Smooth muscle cell (in vitro differentiated cells): ENCODE results near the gene NUP214. TPM values are rescaled to one million over a fixed set of nuclear protein-coding genes. Genes with fewer than 3 reads are reported as not detected.

ENCODE experiments used
- DNase-seq: peaks from one replicate; lab custom pipeline; 2025; ENCODE audit not compliant: unreplicated experiment; lab: John Stamatoyannopoulos, UW
- H2AFZ ChIP-seq: fragments of 200-600 bp; sonication (generic); 2 replicates; pipeline ENCODE4 v1.6.0; 2016; ENCODE audit warnings: antibody characterized with exemption, low read depth, mild to moderate bottlenecking
- H3F3A ChIP-seq: fragments of 200-600 bp; sonication (generic); 2 replicates; pipeline ENCODE4 v1.6.0; 2017; ENCODE audit warnings: antibody characterized with exemption, low read depth
- H3K27ac ChIP-seq: fragments of 200-600 bp; sonication (generic); 2 replicates; pipeline ENCODE4 v1.5.1; 2016; ENCODE audit warnings: low read depth, mild to moderate bottlenecking
- H3K27me3 ChIP-seq: fragments of 200-600 bp; sonication (generic); 2 replicates; pipeline ENCODE4 v1.6.1; 2016; ENCODE audit warnings: low read depth, mild to moderate bottlenecking
- H3K36me3 ChIP-seq: fragments of 200-600 bp; sonication (generic); 2 replicates; pipeline ENCODE4 v1.5.1; 2016; ENCODE audit warnings: low read depth
- H3K4me1 ChIP-seq: fragments of 200-600 bp; sonication (generic); 2 replicates; pipeline ENCODE4 v1.5.1; 2016; ENCODE audit warnings: low read depth
- H3K4me2 ChIP-seq: fragments of 200-600 bp; sonication (generic); 2 replicates; pipeline ENCODE4 v1.6.0; 2016; ENCODE audit warnings: mild to moderate bottlenecking
- H3K4me3 ChIP-seq: fragments of 200-600 bp; sonication (generic); 2 replicates; pipeline ENCODE4 v1.5.1; 2016; ENCODE audit warnings: mild to moderate bottlenecking
- H3K79me2 ChIP-seq: fragments of 200-600 bp; sonication (generic); 2 replicates; pipeline ENCODE4 v1.6.0; 2016; ENCODE audit warnings: low read depth, mild to moderate bottlenecking
- H3K9ac ChIP-seq: fragments of 200-600 bp; sonication (generic); 2 replicates; pipeline ENCODE4 v1.6.0; 2016; ENCODE audit warnings: low read depth
- H3K9me3 ChIP-seq: fragments of 200-600 bp; sonication (generic); replicated peaks from 2 replicates; pipeline ENCODE4 v1.5.1; 2016; ENCODE audit warnings: low read depth
- H4K20me1 ChIP-seq: fragments of 200-600 bp; sonication (generic); 2 replicates; pipeline ENCODE4 v1.6.0; 2016; ENCODE audit warnings: low read depth
- CTCF ChIP-seq: fragments of 200-600 bp; sonication (generic); IDR thresholded peaks from 2 replicates; pipeline ENCODE4 v1.5.1; 2017; ENCODE audit warnings: borderline replicate concordance, mild to moderate bottlenecking, antibody characterized with exemption; ENCODE audit not compliant: insufficient read depth, poor library complexity, severe bottlenecking
- WGBS: methylation state at CpG from one replicate; pipeline ENCODE4 v1.1.7; 2016; ENCODE audit warnings: low lambda C conversion rate; 5-methylcytosine and 5-hydroxymethylcytosine counted together
- polyA plus RNA-seq: library from polyadenylated mRNA; unstranded; fragments of >200 nt; fragmentation: Nextera tagmentation; extraction: Ambion mirVana; gene quantifications from 2 replicates; pipeline ENCODE4 v1.2.1, GENCODE V29; 2016
- total RNA-seq: library from RNA; depleted of rRNA; stranded (reverse); fragments of >200 nt; gene quantifications from 2 replicates; pipeline ENCODE4 v1.2.3, GENCODE V29; 2014

The NUP214 gene
- total and polyA plus RNA-seq, 2 experiments from 2014 or later, result 13.9 to 44.7 TPM

GRCh38 chr9:131218370-131218769 lies 93.0 kb downstream of the NUP214 start:
- Histone ChIP-seq H3K9ac (no peak overlapping the region), H3K9me3 (no peaks in the 10 kb centered on the region), H3K4me1 (peaks cover 11% of the 10 kb centered on the region), H3K36me3 (no peaks in the 10 kb centered on the region), H3F3A (no peaks in the 10 kb centered on the region), H3K27ac (no peak overlapping the region), H2AFZ (no peak overlapping the region), H4K20me1 (no peaks in the 10 kb centered on the region), H3K4me2 (no peak overlapping the region), H3K79me2 (no peaks in the 10 kb centered on the region), H3K27me3 (no peaks in the 10 kb centered on the region), H3K4me3 (no peak overlapping the region)
- 89% methylated on average over 4 of the region's 5 CpGs for WGBS
- TF ChIP-seq CTCF, result no peak
- DNase-seq, result no peak

GRCh38 chr9:131220485-131220884 lies 95.1 kb downstream of the NUP214 start:
- no peaks in the 10 kb centered on the region for H3K36me3 ChIP-seq
- no peak for TF ChIP-seq CTCF
- no peaks in the 10 kb centered on the region for H3F3A ChIP-seq
- no peak overlapping the region for H3K4me2 ChIP-seq
- H3K4me3 ChIP-seq, result no peak overlapping the region
- WGBS, result 47% methylated on average over 2 of the region's 2 CpGs
- no peak for DNase-seq
- no peak overlapping the region for H3K27ac ChIP-seq
- no peaks in the 10 kb centered on the region for H3K9me3 ChIP-seq
- no peaks in the 10 kb centered on the region for H3K79me2 ChIP-seq
- peaks cover 11% of the 10 kb centered on the region for H3K4me1 ChIP-seq
- no peak overlapping the region for H3K9ac ChIP-seq
- H4K20me1 ChIP-seq, result no peaks in the 10 kb centered on the region
- no peaks in the 10 kb centered on the region for H3K27me3 ChIP-seq
- no peak overlapping the region for H2AFZ ChIP-seq

- TF ChIP-seq CTCF, result no peak
- Histone ChIP-seq H3F3A (no peaks in the 10 kb centered on the region), H4K20me1 (no peaks in the 10 kb centered on the region), H3K27ac (no peak overlapping the region), H3K4me3 (no peak overlapping the region), H3K4me1 (peaks cover 11% of the 10 kb centered on the region), H3K4me2 (no peak overlapping the region), H3K27me3 (no peaks in the 10 kb centered on the region), H3K9me3 (no peaks in the 10 kb centered on the region), H3K79me2 (no peaks in the 10 kb centered on the region), H3K9ac (no peak overlapping the region), H2AFZ (no peak overlapping the region), H3K36me3 (no peaks in the 10 kb centered on the region)
- WGBS, result over 99% methylated on average over 6 of the region's 6 CpGs
- DNase-seq, result no peak
These were observed 97.1 kb downstream of the NUP214 start for GRCh38 chr9:131222460-131222859.

- no peak overlapping the region for H3K9ac ChIP-seq
- no peak overlapping the region for H3K4me2 ChIP-seq
- no peaks in the 10 kb centered on the region for H3K9me3 ChIP-seq
- peaks cover 2% of the 10 kb centered on the region for H3K36me3 ChIP-seq
- no peak for TF ChIP-seq CTCF
- no peaks in the 10 kb centered on the region for H3F3A ChIP-seq
- no peak for DNase-seq
- no peak overlapping the region for H3K4me3 ChIP-seq
- peaks cover 9% of the 10 kb centered on the region for H3K4me1 ChIP-seq
- H4K20me1 ChIP-seq, result no peaks in the 10 kb centered on the region
- no peak overlapping the region for H3K27ac ChIP-seq
- WGBS, result 98% methylated on average over 3 of the region's 3 CpGs
- H3K27me3 ChIP-seq, result no peaks in the 10 kb centered on the region
- H2AFZ ChIP-seq, result no peak overlapping the region
- no peaks in the 10 kb centered on the region for H3K79me2 ChIP-seq
These were observed 100.8 kb downstream of the NUP214 start for GRCh38 chr9:131226226-131226625.
